C4-2B (cell line): Measurements from ENCODE around the gene POPDC2.

Experiments
- H3K27ac ChIP-seq: fragments of 450-650 bp; 2 replicates; pipeline ENCODE4 v1.5.1; 2017
- ZFX ChIP-seq: fragments of 450-650 bp; IDR thresholded peaks from 2 replicates; pipeline ENCODE4 v1.6.1; 2017
- TF ChIP-seq, protein P1 (sequence below): fragments of 450-650 bp; conservative IDR thresholded peaks from 2 replicates; pipeline ENCODE4 v1.5.1; 2017; ENCODE audit warnings: mild to moderate bottlenecking

POPDC2 gene

DNA sequence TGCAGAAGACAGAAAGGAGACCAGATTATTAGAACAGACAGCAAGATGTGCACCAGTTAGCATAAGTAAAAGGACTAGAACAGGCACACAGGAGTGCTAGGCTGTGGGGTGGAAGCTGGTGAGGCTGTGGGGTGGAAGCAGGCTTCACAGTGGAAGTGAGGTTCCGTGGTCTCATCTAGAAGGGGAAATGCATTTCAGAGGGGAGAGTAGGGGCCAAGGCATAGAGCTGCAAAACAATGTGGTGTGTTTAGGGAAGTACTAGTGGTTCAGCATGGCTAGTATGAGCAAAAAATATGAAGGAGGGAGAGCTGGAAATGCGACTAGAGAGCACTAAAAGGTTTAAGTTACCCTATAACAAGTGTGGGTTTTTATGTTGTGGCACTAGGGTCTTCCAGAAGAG lies 6.5 kb downstream of the POPDC2 start:
- H3K27ac ChIP-seq: no peak overlapping the region
- no peak for TF ChIP-seq ZFX
- TF ChIP-seq, protein P1, sequence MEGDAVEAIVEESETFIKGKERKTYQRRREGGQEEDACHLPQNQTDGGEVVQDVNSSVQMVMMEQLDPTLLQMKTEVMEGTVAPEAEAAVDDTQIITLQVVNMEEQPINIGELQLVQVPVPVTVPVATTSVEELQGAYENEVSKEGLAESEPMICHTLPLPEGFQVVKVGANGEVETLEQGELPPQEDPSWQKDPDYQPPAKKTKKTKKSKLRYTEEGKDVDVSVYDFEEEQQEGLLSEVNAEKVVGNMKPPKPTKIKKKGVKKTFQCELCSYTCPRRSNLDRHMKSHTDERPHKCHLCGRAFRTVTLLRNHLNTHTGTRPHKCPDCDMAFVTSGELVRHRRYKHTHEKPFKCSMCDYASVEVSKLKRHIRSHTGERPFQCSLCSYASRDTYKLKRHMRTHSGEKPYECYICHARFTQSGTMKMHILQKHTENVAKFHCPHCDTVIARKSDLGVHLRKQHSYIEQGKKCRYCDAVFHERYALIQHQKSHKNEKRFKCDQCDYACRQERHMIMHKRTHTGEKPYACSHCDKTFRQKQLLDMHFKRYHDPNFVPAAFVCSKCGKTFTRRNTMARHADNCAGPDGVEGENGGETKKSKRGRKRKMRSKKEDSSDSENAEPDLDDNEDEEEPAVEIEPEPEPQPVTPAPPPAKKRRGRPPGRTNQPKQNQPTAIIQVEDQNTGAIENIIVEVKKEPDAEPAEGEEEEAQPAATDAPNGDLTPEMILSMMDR: no peak

DNA sequence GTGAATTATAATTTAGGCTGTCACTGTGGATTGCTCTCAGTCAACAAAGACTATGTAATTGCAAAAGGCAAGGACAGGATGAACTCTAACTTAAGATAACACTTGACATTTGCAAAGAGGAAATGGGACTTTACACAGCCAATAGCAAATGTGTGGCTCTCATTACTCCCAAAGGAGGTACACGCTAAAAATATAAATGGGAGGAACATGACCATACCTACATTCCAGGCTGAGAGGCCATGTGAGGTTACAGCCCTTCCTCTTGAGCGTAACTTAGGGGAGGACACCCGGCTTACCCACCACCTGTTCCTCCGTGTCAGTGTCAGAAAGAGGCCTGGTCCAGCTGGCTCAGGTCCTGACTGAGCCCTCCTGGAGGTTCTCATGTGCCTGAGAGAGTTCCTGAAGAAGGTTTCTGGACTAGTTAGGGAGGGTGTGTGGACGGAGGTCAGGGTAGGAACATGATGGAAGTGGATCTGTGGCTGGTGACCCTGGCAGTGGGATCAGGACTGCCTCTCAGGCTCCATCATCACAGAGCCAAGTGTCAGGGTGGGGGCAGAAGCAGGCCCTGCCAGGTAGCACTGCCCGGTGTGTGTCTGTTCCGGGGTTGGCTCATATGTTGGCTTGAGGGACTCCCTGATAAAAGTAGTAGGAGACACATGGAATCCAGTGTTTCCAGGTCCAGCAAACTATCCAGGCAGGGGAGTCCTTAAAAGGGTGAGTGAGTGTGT lies 7.9 kb downstream of the POPDC2 start:
- no peak overlapping the region for H3K27ac ChIP-seq
- TF ChIP-seq, protein P1: no peak
- TF ChIP-seq ZFX: no peak

DNA sequence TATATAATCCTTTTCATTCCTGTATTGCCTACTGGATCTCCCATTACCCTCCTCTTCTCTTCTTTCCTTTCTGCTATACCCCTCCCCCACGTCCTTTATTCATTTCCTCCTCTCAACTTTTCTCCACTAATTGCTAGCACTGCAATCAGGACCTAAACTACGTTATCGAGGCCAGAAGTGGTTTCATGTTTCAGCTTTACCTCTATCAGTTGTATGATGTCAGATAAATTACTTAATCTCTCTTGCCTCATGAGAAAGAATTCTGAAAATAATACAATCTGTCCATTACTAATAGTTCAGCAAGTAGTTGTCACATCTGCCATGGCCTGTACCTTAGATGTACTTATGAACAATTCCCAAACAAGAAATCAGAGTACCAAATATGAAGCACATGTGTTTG lies 10.6 kb downstream of the POPDC2 start:
- H3K27ac ChIP-seq: no peak overlapping the region
- TF ChIP-seq, protein P1: no peak
- no peak for TF ChIP-seq ZFX

DNA sequence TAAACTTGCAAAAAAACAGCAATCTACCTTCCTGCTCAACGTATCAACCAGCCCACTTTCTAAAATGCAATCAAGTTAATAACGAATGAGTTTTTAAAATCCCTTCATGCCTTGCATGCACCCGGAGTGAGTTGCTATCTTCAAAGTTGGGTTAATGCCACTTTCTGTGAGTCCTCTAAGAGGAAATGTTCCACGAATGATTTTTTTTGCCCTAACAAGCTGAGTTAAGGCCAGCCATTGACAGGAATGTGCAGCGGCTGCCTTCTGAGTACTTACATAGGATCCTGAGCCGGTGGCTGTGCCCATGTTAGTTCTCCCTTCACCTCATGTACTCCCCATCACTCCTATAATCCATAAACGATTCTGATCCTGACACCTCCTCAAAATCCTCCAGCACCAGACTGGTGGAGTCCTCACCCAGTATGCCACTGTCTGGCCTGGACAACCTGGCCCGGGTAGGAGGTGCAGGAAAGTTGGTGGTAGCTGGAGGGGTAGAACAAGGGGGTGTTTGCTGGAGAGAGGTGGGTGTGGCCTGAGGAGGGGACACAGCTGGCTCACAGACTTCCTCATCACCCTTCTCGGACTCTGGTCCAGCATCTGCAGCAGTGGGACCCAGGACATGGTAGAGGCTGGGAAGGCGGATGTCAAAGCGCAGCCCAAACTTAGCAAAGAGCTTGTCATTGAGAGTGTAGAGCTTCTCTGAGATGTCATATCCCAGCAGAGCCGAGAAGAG lies 12.4 kb downstream of the POPDC2 start:
- TF ChIP-seq, protein P1: no peak
- no peak for TF ChIP-seq ZFX
- H3K27ac ChIP-seq: no peak overlapping the region

DNA sequence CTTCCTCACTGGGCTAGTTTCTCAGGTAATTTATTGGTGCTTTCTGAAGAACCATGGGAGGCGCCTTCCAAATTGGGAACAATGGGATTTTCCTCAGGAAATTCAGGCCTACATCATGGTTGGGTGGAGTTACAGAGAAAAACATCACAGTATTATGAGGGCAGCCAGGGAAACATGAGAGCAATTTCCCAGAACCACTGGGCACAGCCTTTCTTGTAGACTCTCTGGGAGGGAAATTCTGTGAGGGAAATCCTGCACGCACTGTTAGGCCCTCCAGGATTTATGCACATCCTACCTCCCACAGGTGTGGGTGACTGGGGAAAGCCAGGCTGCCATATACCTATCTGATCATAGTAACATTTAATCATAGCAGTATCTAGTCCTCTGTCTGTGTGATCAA lies 13.2 kb downstream of the POPDC2 start:
- no peak overlapping the region for H3K27ac ChIP-seq
- TF ChIP-seq, protein P1: no peak
- TF ChIP-seq ZFX: no peak

DNA sequence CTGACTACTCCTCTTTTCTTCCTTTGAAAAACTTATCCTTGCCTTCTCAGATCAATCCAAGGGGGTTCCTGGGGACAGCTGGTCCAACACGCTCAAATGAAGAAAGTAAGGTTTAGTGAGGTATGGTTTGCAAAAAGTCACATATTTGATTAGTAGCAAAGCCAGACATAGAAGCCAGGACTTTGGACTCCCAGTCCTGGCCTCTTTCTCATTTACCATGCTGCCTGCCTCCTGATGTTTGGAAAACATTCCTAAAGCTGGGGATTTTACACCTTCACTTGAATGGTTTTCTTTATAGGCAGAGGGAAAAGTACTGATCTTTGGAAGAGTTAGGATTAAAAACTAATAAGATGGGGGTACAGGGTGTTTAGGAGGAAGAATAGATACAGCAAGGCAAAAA lies 14.6 kb downstream of the POPDC2 start:
- TF ChIP-seq ZFX: no peak
- TF ChIP-seq, protein P1: no peak
- H3K27ac ChIP-seq: no peak overlapping the region

DNA sequence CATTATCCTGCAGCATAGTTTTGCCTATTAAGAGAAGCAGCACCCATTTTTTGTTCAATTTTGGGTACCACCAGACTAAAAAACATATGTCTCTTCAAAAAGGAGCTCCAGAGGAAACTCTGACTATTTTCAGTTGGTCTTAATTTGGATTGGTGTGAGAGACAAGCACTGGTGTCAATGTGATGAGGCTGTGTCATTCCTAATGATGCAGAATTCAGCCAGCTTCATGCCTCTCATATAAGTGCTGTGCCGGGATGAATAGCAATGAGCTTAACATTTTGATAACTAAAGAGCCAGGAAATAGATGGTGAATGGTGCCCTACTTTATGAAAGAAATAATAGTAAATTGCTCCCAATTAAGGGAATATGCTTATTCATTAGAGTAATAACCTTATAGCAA lies 15.9 kb downstream of the POPDC2 start:
- no peak overlapping the region for H3K27ac ChIP-seq
- no peak for TF ChIP-seq ZFX
- TF ChIP-seq, protein P1: no peak
